BJ (cell line): ENCODE measurements around the gene FAM3C. TPM values are rescaled to one million over a fixed set of nuclear protein-coding genes. Genes with fewer than 3 reads are reported as not detected.
A peak's percentile ranks its signal among the peaks of the same experiment; 100 is the strongest.
"Not testable (repeated sequence)": the region's sequence is repeated elsewhere in the genome, so short reads cannot be mapped to it uniquely, and the experiment has no call there.

Experiments used
- CTCF ChIA-PET: fragments of 350-600 bp; formaldehyde crosslinking; extraction: SDS; loops from one replicate; lab custom pipeline; 2021; ENCODE audit warnings: antibody characterized with exemption, inconsistent platforms; lab: Yijun Ruan, JAX
- POLR2A ChIA-PET: fragments of 300-600 bp; sonication (Branson Sonifier 250); formaldehyde crosslinking; extraction: SDS; loops from one replicate; lab custom pipeline; 2021; ENCODE audit warnings: antibody characterized with exemption; lab: Charles Lee
- DNase-seq: peaks from one replicate; pipeline ENCODE4 v3.0.0-alpha.2; 2011; ENCODE audit warnings: low read depth
- H3K27me3 ChIP-seq: 2 replicates; pipeline ENCODE4 v1.6.0; 2011; ENCODE audit warnings: low read length; ENCODE audit not compliant: control insufficient read depth, insufficient read depth
- H3K36me3 ChIP-seq: 2 replicates; pipeline ENCODE4 v1.5.1; 2011; ENCODE audit warnings: low read length; ENCODE audit not compliant: control insufficient read depth, insufficient read depth
- H3K4me3 ChIP-seq: 2 replicates; pipeline ENCODE4 v1.5.1; 2011; ENCODE audit warnings: low read depth, mild to moderate bottlenecking, control low read depth, low read length
- polyA minus RNA-seq: library from RNA; depleted of rRNA, polyadenylated mRNA; stranded (reverse); fragments of >200 nt; gene quantifications from 2 replicates; pipeline ENCODE4 v1.2.3, GENCODE V29; 2011; rRNA and poly(A)+ RNA removed
- polyA plus RNA-seq: library from polyadenylated mRNA; depleted of rRNA; stranded (reverse); fragments of >200 nt; gene quantifications from 2 replicates; pipeline ENCODE4 v1.2.3, GENCODE V29; 2011; rRNA removed
- TF ChIP-seq, protein P1 (sequence below): IDR thresholded peaks from 2 replicates; pipeline ENCODE4 v1.5.1; 2011; ENCODE audit warnings: low read depth, mild to moderate bottlenecking, control low read depth, inconsistent platforms, low read length, moderate library complexity; ENCODE audit not compliant: insufficient read depth

FAM3C gene, protein sequence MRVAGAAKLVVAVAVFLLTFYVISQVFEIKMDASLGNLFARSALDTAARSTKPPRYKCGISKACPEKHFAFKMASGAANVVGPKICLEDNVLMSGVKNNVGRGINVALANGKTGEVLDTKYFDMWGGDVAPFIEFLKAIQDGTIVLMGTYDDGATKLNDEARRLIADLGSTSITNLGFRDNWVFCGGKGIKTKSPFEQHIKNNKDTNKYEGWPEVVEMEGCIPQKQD
- polyA plus RNA-seq, result 13.1 and 32.0 TPM in 2 replicates
- polyA minus RNA-seq, result 7.0 and 9.0 TPM in 2 replicates

DNA sequence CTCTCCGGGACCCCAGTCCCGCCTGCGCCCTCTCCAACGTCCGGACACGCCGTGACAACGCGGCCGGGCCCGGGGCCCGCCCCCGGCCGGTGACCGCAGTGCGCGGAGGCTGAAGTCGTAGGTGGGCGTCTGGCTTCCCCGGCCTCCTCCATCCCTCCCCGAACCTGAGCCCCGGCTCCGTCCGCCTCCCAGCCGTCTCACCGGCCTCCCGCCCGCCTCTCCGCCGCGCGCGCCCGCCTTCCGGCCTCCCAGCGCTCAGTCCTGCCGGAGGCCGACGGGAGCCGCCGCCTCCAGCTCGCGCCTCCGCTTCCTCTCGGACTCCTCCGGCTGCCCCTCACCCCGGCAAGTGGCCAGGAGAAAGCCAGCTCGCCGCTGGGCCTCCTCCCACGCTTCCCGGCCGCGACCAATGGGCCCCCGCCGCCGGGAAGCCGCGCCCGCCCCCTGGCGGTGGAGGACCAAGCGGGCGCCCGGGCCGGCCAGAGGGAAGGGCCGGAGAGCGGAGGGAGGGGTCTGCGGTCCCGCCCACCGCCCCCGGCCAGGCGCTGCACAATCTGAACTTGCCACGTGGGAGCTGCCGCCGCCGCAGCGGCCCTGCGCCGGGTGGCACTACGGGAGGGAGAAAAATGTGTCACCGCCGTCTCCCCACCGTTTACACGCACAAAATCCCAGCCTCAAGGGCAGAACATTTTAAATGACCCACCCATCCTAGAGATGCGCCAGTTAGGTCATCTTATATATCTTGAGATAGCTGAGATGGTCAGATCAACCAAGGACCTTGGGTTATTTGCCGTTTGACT, at the start of gene FAM3C:
FAM3C (minus strand) TSS at position 348 of the 797 bp plus-strand sequence. CDS start 13,339 bp downstream, outside the sequence.
- DNase-seq, result peak; percentile 41
- H3K36me3 ChIP-seq, result no peaks in the 10 kb centered on the region
- peak within 1 kb of the TSS; percentile 83 for H3K4me3 ChIP-seq
- CTCF ChIA-PET, result interaction anchor here (0.6 to 2.6 kb wide), 31 partner anchors 8 to 557 kb away, joined by 3 to 16 read pairs (median 5); no protein-coding TSS in a partner anchor
- no peaks in the 10 kb centered on the region for H3K27me3 ChIP-seq
- TF ChIP-seq, protein P1, sequence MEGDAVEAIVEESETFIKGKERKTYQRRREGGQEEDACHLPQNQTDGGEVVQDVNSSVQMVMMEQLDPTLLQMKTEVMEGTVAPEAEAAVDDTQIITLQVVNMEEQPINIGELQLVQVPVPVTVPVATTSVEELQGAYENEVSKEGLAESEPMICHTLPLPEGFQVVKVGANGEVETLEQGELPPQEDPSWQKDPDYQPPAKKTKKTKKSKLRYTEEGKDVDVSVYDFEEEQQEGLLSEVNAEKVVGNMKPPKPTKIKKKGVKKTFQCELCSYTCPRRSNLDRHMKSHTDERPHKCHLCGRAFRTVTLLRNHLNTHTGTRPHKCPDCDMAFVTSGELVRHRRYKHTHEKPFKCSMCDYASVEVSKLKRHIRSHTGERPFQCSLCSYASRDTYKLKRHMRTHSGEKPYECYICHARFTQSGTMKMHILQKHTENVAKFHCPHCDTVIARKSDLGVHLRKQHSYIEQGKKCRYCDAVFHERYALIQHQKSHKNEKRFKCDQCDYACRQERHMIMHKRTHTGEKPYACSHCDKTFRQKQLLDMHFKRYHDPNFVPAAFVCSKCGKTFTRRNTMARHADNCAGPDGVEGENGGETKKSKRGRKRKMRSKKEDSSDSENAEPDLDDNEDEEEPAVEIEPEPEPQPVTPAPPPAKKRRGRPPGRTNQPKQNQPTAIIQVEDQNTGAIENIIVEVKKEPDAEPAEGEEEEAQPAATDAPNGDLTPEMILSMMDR, result peak; percentile 41
- POLR2A ChIA-PET, result interaction anchor here (0.6 kb wide), 2 partner anchors 9 to 29 kb away, joined by 3 read pairs; no protein-coding TSS in a partner anchor

DNA sequence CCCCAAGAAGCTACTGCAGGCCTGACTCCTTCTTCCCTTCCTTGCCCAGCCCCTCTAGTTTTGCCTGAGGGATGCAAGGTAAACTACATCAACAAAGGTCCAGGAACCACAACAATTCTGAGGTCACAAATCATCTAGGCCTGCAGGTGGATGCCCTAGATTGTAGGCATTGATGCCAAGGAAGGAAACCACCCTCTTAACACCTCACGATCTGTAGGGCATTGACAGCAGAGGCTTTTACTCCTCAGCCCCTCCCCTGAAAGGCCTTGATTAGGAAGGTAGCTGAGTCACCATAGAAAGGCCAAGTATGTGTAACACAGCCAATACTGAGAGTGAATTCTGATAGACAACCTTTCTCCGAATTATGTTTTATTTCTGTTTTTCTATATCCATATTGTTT, 46.7 kb upstream of the FAM3C start:
- H3K36me3 ChIP-seq, result no peaks in the 10 kb centered on the region
- no peaks in the 10 kb centered on the region for H3K27me3 ChIP-seq
- TF ChIP-seq, protein P1, result no peak
- H3K4me3 ChIP-seq, result no peak overlapping the region
- CTCF ChIA-PET, result no interaction called here
- no peak for DNase-seq
- POLR2A ChIA-PET, result no interaction called here

DNA sequence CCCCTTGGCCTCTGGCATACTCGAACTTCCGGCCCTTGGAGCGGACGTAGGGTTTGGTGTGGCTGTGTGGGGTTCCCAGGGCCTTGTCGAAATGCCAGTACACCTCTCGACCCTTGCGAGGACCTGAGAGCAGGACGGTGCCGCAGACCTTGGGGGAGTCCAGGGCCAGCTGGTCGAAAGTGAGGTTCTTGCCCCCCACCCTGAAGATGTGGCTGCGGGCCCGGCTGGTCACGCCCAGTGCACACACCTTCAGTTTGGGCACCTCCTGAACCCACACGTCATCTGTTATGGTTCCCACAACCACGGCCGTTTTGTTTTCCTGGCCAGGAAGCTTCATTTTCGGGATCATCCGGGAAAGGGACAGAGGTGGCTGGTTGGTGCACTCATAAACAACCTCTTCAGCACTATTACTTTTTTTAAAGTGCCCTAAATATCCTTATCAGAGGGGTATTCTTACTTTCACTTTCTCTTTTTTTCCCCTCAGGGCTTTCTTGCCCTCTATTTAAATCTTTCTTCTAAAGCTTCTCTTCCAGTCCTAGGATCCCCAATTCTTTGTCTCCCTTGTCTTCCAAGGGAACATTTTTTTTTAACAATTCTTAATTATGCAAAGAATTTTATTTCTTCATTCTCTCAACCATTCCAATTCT, 44.9 kb upstream of the FAM3C start:
- H3K27me3 ChIP-seq, result no peaks in the 10 kb centered on the region
- no peak for DNase-seq
- no peak overlapping the region for H3K4me3 ChIP-seq
- H3K36me3 ChIP-seq, result no peaks in the 10 kb centered on the region
- TF ChIP-seq, protein P1, result no peak
- ChIA-PET POLR2A (no interaction called here), CTCF (no interaction called here)

DNA sequence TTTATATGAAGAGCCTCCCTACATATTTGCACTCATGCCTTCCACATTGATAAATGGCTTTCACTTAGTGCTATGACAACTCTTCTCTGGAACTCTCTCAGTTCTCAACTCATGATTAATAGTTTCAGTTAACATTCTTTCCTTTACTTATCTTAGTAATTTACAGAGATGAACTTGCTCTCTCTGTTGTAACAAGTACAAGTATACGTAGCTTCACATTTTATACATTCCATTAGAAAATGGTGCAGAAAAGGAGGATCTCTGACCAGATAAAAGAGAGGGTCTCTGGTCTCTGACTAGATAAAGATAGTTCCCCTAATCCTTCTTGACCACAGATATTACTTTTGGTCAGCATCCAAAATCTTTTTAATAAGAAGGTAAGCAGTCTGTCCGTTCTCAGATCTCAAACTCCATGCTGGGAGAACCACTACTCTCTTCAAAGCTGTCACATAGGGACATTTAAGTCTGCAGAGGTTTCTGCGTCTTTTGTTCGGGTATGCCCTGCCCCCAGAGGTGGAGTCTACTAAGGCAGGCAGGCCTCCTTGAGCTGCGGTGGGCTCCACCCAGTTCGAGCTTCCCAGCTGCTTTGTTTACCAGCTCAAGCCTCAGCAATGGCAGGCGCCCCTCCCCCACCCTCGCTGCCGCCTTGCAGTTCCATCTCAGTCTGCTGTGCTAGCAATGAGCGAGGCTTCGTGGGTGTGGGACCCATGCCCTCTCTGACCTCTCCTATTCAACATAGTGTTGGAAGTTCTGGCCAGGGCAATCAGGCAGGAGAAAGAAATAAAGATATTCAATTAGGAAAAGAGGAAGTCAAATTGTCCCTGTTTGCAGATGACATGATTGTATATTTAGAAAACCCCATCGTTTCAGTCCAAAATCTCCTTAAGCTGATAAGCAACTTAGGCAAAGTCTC, 42.2 kb upstream of the FAM3C start:
- DNase-seq, POLR2A ChIA-PET, H3K27me3 ChIP-seq, H3K36me3 ChIP-seq: not testable (repeated sequence)
- H3K4me3 ChIP-seq, result peak overlapping the region; percentile 18; the same call in 1 of the 2 replicates
- CTCF ChIA-PET, result interaction anchor here (0.8 to 1.6 kb wide), 7 partner anchors 8 to 42 kb away, joined by 3 to 7 read pairs (median 4); partner anchors contain the start of gene FAM3C

DNA sequence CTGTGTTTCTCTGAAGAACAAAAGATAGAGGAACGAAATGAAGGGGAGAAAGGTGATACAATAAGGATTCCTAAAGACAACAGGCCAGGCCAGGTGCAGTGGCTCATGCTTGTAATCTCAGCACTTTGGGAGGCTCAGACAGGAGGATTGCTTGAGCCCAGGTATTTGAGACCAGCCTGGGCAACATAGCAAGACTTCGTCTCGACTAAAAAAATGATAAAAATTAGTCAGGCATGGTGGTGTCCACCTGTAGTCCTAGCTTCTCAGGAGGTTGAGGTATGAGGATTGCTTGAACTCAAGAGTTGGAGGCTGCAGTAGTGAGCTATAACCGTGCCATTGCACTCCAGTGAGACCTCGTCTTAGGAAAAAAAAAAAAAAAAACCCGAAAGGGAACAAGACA, 41.4 kb upstream of the FAM3C start:
- Histone ChIP-seq H3K4me3 (no peak overlapping the region), H3K36me3 (no peaks in the 10 kb centered on the region), H3K27me3 (no peaks in the 10 kb centered on the region)
- CTCF ChIA-PET, result interaction anchor here (0.9 to 1.6 kb wide), 3 partner anchors 14 to 41 kb away, joined by 4 to 7 read pairs (median 5); partner anchors contain the start of gene FAM3C
- DNase-seq, result no peak
- POLR2A ChIA-PET, result interaction anchor here (0.6 kb wide), 1 partner anchor 14 kb away, joined by 16 read pairs; no protein-coding TSS in a partner anchor
- TF ChIP-seq, protein P1, result no peak
